COR-L47 (cell line): ENCODE data around the gene TMCO5A.

Experiments used
- DNase-seq: peaks from one replicate; lab custom pipeline; 2025; lab: John Stamatoyannopoulos, UW

The TMCO5A gene

DNA sequence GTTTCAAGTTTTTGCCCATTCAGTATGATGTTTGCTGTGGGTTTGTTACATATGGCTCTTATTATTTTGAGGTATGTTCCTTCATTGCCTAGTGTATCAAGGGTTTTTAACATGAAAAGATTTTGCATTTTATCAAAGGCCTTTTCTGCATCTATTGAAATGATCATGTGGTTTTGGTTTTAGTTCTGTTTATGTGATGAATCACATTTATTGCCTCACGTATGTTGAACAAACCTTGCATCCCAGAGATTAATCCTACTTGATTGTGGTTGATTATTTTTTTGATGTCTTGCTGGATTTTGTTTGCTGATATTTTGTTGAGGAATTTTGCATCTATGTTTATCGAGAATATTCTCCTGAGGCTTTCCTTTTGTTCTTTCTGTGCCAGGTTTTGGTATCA, 39.4 kb downstream of the TMCO5A start:
- no peak for DNase-seq

DNA sequence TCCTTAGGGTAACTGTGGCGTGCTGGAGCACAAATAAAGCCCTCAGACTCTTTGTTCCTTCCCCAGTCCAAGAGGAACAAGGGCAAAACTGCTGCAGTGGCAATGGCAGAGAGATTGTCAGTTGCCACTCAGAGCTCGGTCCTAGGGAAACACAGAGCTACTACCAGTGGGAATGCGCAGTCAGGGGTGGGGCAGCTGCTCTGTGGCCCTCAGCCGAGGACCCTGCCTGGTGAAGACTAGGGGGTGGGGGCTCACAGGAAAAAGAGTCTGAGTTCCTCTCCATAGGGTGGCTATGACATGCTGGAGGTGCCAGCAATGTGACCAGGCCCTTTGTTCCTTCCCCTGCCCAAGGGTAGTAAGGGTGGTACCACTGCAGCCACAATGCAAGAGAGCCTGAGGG, 43.8 kb downstream of the TMCO5A start:
- no peak for DNase-seq

DNA sequence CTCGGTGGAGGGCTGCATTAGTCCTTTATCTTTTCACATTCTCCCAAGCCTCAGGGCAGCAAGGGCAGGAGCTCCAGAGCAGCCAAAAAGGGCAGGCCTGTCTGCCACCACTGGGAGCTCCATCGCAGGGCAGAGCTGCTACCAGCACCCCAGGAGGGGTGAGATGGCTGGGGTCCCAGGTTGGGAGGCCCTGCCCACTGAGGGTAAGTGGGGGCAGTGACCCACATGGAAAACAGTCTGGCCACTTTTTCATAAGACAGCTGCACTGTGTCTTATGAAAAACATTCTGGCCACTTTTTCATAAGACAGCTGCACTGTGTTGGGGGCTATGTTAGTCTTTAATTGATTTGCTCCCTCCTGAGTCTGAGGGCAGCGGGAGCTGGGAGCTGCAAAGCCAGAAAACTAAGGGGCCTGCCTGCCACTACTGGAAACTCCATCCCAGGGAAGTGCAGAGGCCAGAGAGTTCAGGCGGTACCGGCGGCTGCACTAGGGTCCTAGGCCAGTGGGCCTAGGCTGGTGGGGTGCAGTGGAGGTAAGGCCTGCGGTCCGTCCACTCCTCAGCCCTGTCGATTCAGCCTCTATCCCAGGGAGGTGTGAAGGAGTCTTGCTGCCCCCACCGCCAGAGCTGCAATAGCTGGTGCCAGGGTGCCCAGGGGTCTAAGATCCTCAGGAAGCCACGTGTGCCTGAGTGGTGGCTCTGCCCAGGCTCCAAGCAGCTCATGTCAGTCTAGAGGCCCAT, 45.4 kb downstream of the TMCO5A start:
- no peak for DNase-seq

DNA sequence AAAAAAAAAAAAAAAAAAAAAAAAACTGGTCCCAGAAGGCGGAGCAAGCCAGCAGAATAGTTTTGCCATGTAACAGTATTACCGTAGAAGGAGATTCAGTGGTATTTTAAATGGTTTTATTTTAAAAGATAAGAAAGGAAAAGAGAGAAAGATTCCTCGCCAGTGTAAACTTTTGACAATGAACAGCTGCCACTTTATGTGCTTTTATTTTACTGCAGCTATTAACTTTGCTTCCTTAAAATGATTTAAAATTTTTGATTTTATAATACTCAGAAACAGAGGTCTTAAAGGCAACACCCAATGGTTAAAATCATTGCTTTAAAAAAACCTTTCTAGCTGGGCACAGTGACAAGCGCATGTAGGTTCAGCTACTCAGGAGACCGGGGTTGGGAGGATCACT, 46.8 kb downstream of the TMCO5A start:
- no peak for DNase-seq

DNA sequence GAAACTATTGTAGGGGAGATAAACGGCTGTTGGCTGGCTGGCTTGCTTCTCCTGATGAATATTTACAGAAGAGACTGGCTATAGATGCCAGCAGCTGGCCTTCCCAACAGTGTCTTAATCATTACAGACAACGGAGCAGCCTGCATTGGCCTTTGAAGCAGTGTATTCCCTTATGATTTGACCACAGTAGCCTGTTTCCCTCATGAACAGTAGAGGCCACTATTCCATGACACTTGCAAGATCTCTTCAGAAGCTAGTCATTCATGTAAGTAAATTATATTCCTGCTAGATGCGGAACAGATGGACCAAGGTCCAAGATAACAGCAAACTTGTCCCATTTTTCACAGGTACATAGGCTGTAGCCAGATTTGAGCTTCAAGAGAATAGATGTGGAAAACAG, 47.3 kb downstream of the TMCO5A start:
- no peak for DNase-seq

DNA sequence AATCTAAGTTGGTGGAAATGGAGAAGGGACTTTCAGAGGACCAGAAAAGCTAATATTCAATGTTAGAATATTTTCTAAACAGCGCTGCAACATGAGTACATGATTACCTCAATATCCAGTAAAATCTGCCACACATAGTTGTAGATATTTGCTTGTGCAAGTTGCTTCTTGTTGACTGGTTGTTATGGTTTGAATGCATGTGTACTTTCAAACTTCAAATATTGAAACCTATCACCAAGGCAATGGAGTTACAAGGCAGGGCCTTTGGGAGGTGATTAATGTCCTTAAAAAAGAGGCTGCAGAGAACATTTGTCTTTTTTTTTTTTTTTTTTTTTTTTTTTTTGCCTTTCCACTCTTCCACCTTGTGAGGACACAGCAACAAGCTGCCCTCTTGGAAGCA, 49.9 kb downstream of the TMCO5A start:
- no peak for DNase-seq

DNA sequence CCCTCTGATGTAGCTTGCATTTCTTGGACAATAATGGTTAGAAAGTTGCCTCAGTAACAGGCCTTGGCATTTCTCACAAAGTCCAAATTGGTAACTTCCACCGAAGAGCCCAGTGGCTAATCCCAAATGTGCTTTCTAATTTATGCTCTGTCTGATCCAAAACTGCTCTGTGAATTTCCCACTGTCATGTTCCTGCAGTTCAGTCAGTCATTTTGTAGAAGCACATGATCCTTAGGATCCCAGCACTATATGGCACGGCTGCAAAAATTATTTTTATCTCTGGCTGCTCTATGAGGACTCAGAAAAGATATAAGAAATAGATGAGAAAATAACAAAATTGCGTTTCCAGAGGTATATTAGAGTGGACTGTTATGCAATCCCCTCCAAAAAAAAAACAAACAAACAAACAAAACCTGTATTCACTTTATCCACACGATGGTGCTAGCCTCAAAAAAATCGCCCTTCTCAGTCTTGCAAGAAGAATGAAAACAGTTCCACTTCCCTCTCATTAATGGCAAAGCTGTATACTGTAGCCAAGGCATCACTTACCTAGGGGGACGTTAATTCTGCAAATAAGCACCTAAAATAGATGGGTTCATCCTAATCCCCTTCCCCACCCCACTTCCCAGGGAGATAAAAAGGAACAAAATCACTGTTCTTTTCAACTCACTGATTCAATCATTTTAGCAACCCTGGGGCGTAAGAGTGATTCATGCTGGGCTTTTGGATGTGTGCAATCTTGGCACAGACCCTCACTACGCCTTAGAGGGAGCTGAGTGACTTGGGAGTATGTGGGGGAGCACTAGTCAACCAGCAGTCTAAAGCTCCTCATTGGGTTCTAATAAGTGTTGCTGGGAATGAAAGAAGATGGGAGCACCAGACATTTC, 61.3 kb downstream of the TMCO5A start:
- DNase-seq = no peak
